ENCODE measurements around the gene AGPAT3. TPM values are rescaled to one million over a fixed set of nuclear protein-coding genes. Genes with fewer than 3 reads are reported as not detected.

Gene AGPAT3
- total RNA-seq, 1 donor: 47.4 TPM

DNA sequence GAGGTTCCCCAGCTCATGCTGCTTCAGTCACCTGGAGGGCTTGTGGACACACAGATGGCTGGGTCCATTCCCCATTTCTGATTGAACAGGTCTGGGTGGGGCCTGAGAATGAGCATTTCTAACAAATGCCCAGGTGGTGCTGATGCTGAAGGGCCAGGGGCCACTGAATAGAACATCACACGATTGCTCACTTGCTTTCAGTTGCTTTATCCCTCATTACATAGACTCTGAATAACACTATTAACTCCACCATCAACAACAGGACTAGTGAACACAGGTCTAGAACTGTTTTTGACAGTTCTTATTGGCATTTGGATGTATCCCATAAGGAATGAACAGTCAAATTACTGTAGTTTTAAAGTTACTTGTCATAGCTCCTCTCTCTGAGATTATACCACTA, 159.2 kb downstream of the AGPAT3 start:
- Histone ChIP-seq H2AFZ (ENCODE audit: low read length) (no peak overlapping the region), H3K9me3 (ENCODE audit: low read depth, low read length) (no peaks in the 10 kb centered on the region), H4K20me1 (ENCODE audit: insufficient read depth, low read length) (peaks cover 48% of the 10 kb centered on the region), H3K36me3 (ENCODE audit: insufficient read depth, low read length) (no peaks in the 10 kb centered on the region), H3K4me3 (ENCODE audit: insufficient read depth, low read length) (no peak overlapping the region), H3K79me2 (ENCODE audit: insufficient read depth, low read length) (peaks cover 95% of the 10 kb centered on the region), H3K4me1 (ENCODE audit: insufficient read depth, low read length) (peaks cover 16% of the 10 kb centered on the region), H3K27ac (ENCODE audit: low read depth, low read length) (peak overlapping the region; percentile 72), H3K27me3 (ENCODE audit: insufficient read depth, low read length) (no peaks in the 10 kb centered on the region), H3K4me2 (ENCODE audit: insufficient read depth, low read length) (no peak overlapping the region)
- TF ChIP-seq CTCF (IDR thresholded peaks at IDR 0.05; ENCODE audit: extremely low read depth, low read depth, low read length): no peak
- peak; percentile 22 for DNase-seq (ENCODE audit: insufficient read length, low spot score, missing footprints)

- Histone ChIP-seq H3K27me3 (ENCODE audit: insufficient read depth, low read length) (no peaks in the 10 kb centered on the region), H3K79me2 (ENCODE audit: insufficient read depth, low read length) (peaks cover 95% of the 10 kb centered on the region), H3K4me3 (ENCODE audit: insufficient read depth, low read length) (no peak overlapping the region), H3K9me3 (ENCODE audit: low read depth, low read length) (no peaks in the 10 kb centered on the region), H3K4me2 (ENCODE audit: insufficient read depth, low read length) (no peak overlapping the region), H4K20me1 (ENCODE audit: insufficient read depth, low read length) (peaks cover 50% of the 10 kb centered on the region), H3K4me1 (ENCODE audit: insufficient read depth, low read length) (peaks cover 16% of the 10 kb centered on the region), H2AFZ (ENCODE audit: low read length) (no peak overlapping the region), H3K27ac (ENCODE audit: low read depth, low read length) (peak overlapping the region; percentile 72), H3K36me3 (ENCODE audit: insufficient read depth, low read length) (no peaks in the 10 kb centered on the region)
- peak; percentile 68 for DNase-seq (ENCODE audit: insufficient read length, low spot score, missing footprints)
- TF ChIP-seq CTCF (IDR thresholded peaks at IDR 0.05; ENCODE audit: extremely low read depth, low read depth, low read length): no peak
These were observed 159.9 kb downstream of the AGPAT3 start for GRCh38 chr21:44024887-44025353.

- H3K4me1 ChIP-seq (ENCODE audit: insufficient read depth, low read length): peaks cover 16% of the 10 kb centered on the region
- no peak overlapping the region for H3K4me2 ChIP-seq (ENCODE audit: insufficient read depth, low read length)
- H3K27me3 ChIP-seq (ENCODE audit: insufficient read depth, low read length): no peaks in the 10 kb centered on the region
- H2AFZ ChIP-seq (ENCODE audit: low read length): no peak overlapping the region
- TF ChIP-seq CTCF (IDR thresholded peaks at IDR 0.05; ENCODE audit: extremely low read depth, low read depth, low read length): no peak
- peak; percentile 2 for DNase-seq (ENCODE audit: insufficient read length, low spot score, missing footprints)
- no peak overlapping the region for H3K27ac ChIP-seq (ENCODE audit: low read depth, low read length)
- no peak overlapping the region for H3K4me3 ChIP-seq (ENCODE audit: insufficient read depth, low read length)
- peaks cover 98% of the 10 kb centered on the region for H3K79me2 ChIP-seq (ENCODE audit: insufficient read depth, low read length)
- no peaks in the 10 kb centered on the region for H3K9me3 ChIP-seq (ENCODE audit: low read depth, low read length)
- peaks cover 55% of the 10 kb centered on the region for H4K20me1 ChIP-seq (ENCODE audit: insufficient read depth, low read length)
- H3K36me3 ChIP-seq (ENCODE audit: insufficient read depth, low read length): peaks cover 9% of the 10 kb centered on the region
These were observed 162.7 kb downstream of the AGPAT3 start for GRCh38 chr21:44027607-44028286.

DNA sequence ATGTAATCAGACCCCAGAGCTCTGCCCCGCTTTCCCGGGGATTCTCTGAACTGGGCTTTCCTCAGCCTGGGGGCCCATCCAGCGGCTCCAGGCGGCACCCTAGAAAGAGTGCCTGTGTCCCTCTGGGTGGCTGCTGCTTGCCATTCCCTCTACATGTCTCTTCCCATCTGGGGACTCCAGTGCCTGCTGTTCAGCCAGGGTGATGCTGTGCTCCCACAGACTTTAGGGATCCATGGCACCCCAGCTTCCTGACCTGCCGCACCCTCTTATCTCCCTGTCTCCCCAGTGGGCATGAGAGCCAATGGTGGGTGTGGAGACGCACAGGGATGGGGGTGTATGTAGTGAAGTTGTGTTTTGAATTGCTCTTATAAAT, 163.2 kb downstream of the AGPAT3 start:
- H3K79me2 ChIP-seq (ENCODE audit: insufficient read depth, low read length): peaks cover 98% of the 10 kb centered on the region
- H3K4me1 ChIP-seq (ENCODE audit: insufficient read depth, low read length): peaks cover 16% of the 10 kb centered on the region
- H3K36me3 ChIP-seq (ENCODE audit: insufficient read depth, low read length): peaks cover 14% of the 10 kb centered on the region
- H3K4me2 ChIP-seq (ENCODE audit: insufficient read depth, low read length): no peak overlapping the region
- H4K20me1 ChIP-seq (ENCODE audit: insufficient read depth, low read length): peaks cover 55% of the 10 kb centered on the region
- H3K27me3 ChIP-seq (ENCODE audit: insufficient read depth, low read length): no peaks in the 10 kb centered on the region
- TF ChIP-seq CTCF (IDR thresholded peaks at IDR 0.05; ENCODE audit: extremely low read depth, low read depth, low read length): no peak
- peak; percentile 26 for DNase-seq (ENCODE audit: insufficient read length, low spot score, missing footprints)
- H2AFZ ChIP-seq (ENCODE audit: low read length): no peak overlapping the region
- H3K9me3 ChIP-seq (ENCODE audit: low read depth, low read length): no peaks in the 10 kb centered on the region
- H3K27ac ChIP-seq (ENCODE audit: low read depth, low read length): no peak overlapping the region
- H3K4me3 ChIP-seq (ENCODE audit: insufficient read depth, low read length): no peak overlapping the region

Measured in osteoblast (primary cell).